Liver (tissue), 3 donors: ENCODE data around the gene RALGPS2.

Experiments
- RAD21 ChIP-seq, 2 donors: IDR thresholded peaks; 2 replicates each; pipeline ENCODE4 v1.6.1; 2016; ENCODE audit warnings: antibody characterized with exemption in 2 of 2, mild to moderate bottlenecking in 2 of 2
- TF ChIP-seq, protein P1 (sequence below): fragments of 150-350 bp; IDR thresholded peaks from 2 replicates; pipeline ENCODE4 v1.5.1; 2017; ENCODE audit warnings: improper control_type of control experiment, low read depth, low read length; ENCODE audit not compliant: missing input control
- TF ChIP-seq, protein P2 (sequence below): IDR thresholded peaks from 2 replicates; pipeline ENCODE4 v1.6.1; 2016; ENCODE audit warnings: antibody characterized with exemption
- donor health status: healthy.
- donor health status: healthy.

DNA sequence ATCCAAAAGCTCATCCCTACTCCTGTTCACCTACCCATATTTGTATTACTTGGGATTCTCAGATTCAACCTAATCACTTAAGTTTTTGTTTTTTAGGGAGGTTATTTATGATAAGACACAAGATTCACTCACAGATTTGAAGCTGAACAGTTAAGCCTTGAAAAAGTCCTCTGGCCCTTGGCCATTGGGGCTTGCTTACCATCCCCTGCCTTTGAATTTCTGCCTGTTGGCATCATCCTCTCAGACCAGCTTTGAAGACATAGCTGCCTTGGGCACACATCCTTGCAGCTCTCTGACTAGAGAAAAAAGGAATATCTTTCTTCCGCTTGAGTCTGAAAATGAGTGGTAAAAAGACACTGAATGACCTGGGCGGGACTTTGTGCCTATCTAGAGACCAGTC lies 41.8 kb upstream of the RALGPS2 start:
- TF ChIP-seq, protein P1, sequence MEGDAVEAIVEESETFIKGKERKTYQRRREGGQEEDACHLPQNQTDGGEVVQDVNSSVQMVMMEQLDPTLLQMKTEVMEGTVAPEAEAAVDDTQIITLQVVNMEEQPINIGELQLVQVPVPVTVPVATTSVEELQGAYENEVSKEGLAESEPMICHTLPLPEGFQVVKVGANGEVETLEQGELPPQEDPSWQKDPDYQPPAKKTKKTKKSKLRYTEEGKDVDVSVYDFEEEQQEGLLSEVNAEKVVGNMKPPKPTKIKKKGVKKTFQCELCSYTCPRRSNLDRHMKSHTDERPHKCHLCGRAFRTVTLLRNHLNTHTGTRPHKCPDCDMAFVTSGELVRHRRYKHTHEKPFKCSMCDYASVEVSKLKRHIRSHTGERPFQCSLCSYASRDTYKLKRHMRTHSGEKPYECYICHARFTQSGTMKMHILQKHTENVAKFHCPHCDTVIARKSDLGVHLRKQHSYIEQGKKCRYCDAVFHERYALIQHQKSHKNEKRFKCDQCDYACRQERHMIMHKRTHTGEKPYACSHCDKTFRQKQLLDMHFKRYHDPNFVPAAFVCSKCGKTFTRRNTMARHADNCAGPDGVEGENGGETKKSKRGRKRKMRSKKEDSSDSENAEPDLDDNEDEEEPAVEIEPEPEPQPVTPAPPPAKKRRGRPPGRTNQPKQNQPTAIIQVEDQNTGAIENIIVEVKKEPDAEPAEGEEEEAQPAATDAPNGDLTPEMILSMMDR = no peak
- TF ChIP-seq, protein P2, sequence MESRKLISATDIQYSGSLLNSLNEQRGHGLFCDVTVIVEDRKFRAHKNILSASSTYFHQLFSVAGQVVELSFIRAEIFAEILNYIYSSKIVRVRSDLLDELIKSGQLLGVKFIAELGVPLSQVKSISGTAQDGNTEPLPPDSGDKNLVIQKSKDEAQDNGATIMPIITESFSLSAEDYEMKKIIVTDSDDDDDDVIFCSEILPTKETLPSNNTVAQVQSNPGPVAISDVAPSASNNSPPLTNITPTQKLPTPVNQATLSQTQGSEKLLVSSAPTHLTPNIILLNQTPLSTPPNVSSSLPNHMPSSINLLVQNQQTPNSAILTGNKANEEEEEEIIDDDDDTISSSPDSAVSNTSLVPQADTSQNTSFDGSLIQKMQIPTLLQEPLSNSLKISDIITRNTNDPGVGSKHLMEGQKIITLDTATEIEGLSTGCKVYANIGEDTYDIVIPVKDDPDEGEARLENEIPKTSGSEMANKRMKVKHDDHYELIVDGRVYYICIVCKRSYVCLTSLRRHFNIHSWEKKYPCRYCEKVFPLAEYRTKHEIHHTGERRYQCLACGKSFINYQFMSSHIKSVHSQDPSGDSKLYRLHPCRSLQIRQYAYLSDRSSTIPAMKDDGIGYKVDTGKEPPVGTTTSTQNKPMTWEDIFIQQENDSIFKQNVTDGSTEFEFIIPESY = no peak
- TF ChIP-seq RAD21 (IDR thresholded peaks at IDR 0.05) = no peak
